HG03558 (cell line): ENCODE results near the gene TBC1D32.
"Not testable (repeated sequence)": the region's sequence is repeated elsewhere in the genome, so short reads cannot be mapped to it uniquely, and the experiment has no call there.

ENCODE experiments used
- ATAC-seq: cut with Tn5 transposase; IDR thresholded peaks from one replicate; pipeline ENCODE4 v1.9.1; 2021; ENCODE audit warnings: moderate number of reproducible peaks; ENCODE audit not compliant: unreplicated experiment; ENCODE audit errors: extremely low read depth

Gene TBC1D32

GRCh38 chr6:121223930-121224329 is 110.3 kb downstream of the TBC1D32 start:
- ATAC-seq: no peak

- ATAC-seq: no peak
Observed at GRCh38 chr6:121223212-121223611, 111.1 kb downstream of the TBC1D32 start.

GRCh38 chr6:121222656-121223055 is 111.6 kb downstream of the TBC1D32 start:
- no peak for ATAC-seq

- ATAC-seq: no peak
Observed at GRCh38 chr6:121216928-121217327, 117.4 kb downstream of the TBC1D32 start.

- not testable (repeated sequence) for ATAC-seq
Observed at GRCh38 chr6:121213341-121213740, 120.9 kb downstream of the TBC1D32 start.

GRCh38 chr6:121210943-121211342 is 123.3 kb downstream of the TBC1D32 start:
- ATAC-seq: no peak

- ATAC-seq: no peak
Observed at GRCh38 chr6:121205569-121205968, 128.7 kb downstream of the TBC1D32 start.

- ATAC-seq: no peak
Observed at GRCh38 chr6:121201105-121201504, 133.2 kb downstream of the TBC1D32 start.

- not testable (repeated sequence) for ATAC-seq
Observed at GRCh38 chr6:121196042-121196441, 138.2 kb downstream of the TBC1D32 start.

- no peak for ATAC-seq
Observed at GRCh38 chr6:121190122-121190521, 144.2 kb downstream of the TBC1D32 start.

GRCh38 chr6:121188356-121188755 is 145.9 kb downstream of the TBC1D32 start:
- no peak for ATAC-seq

GRCh38 chr6:121187833-121188200 is 146.5 kb downstream of the TBC1D32 start:
- no peak for ATAC-seq

GRCh38 chr6:121187200-121187832 is 147.0 kb downstream of the TBC1D32 start:
- no peak for ATAC-seq

GRCh38 chr6:121183742-121184141 is 150.5 kb downstream of the TBC1D32 start:
- no peak for ATAC-seq

GRCh38 chr6:121175827-121176226 is 158.5 kb downstream of the TBC1D32 start:
- ATAC-seq: no peak

GRCh38 chr6:121172451-121172850 is 161.8 kb downstream of the TBC1D32 start:
- not testable (repeated sequence) for ATAC-seq

GRCh38 chr6:121171879-121172278 is 162.4 kb downstream of the TBC1D32 start:
- no peak for ATAC-seq

GRCh38 chr6:121161886-121162285 is 172.4 kb downstream of the TBC1D32 start:
- ATAC-seq: no peak

- ATAC-seq: no peak
Observed at GRCh38 chr6:121160276-121160675, 174.0 kb downstream of the TBC1D32 start.

GRCh38 chr6:121158891-121159290 is 175.4 kb downstream of the TBC1D32 start:
- ATAC-seq: no peak

- ATAC-seq: no peak
Observed at GRCh38 chr6:121158438-121158837, 175.8 kb downstream of the TBC1D32 start.

- no peak for ATAC-seq
Observed at GRCh38 chr6:121157906-121158305, 176.4 kb downstream of the TBC1D32 start.

GRCh38 chr6:121143476-121143875 is 190.8 kb downstream of the TBC1D32 start:
- ATAC-seq: no peak
